Activated CD4-positive, CD25-positive, alpha-beta regulatory T cell treated with anti-CD3 and anti-CD28 coated beads, Interleukin-2, amount 50 U/mL, for 72 hours (primary cell): ENCODE data around the gene TPSD1.

Experiments
- DNase-seq: peaks from one replicate; pipeline ENCODE4 v3.0.0; 2021

The TPSD1 gene

GRCh38 chr16:1301562-1301961 lies 45.7 kb downstream of the TPSD1 start:
- no peak for DNase-seq

- DNase-seq = no peak
These were observed 50.0 kb downstream of the TPSD1 start for GRCh38 chr16:1305823-1306222.

- DNase-seq = no peak
These were observed 50.5 kb downstream of the TPSD1 start for GRCh38 chr16:1306334-1306733.

- no peak for DNase-seq
These were observed 52.4 kb downstream of the TPSD1 start for GRCh38 chr16:1308036-1308976.
